Stimulated activated CD4-positive, alpha-beta T cell treated with anti-CD3 and anti-CD28 coated beads, Interleukin-15, amount 100 ng/mL, for 1 hour (primary cell): Measurements from ENCODE around the gene BEST4.
"Not testable (repeated sequence)": the region's sequence is repeated elsewhere in the genome, so short reads cannot be mapped to it uniquely, and the experiment has no call there.

ENCODE experiments used
- DNase-seq, 2 donors: peaks; one replicate each; pipeline ENCODE4 v3.0.0-alpha.2; 2020; ENCODE audit warnings: low read depth in 1 of 2, low spot score in 1 of 2

The BEST4 gene

DNA sequence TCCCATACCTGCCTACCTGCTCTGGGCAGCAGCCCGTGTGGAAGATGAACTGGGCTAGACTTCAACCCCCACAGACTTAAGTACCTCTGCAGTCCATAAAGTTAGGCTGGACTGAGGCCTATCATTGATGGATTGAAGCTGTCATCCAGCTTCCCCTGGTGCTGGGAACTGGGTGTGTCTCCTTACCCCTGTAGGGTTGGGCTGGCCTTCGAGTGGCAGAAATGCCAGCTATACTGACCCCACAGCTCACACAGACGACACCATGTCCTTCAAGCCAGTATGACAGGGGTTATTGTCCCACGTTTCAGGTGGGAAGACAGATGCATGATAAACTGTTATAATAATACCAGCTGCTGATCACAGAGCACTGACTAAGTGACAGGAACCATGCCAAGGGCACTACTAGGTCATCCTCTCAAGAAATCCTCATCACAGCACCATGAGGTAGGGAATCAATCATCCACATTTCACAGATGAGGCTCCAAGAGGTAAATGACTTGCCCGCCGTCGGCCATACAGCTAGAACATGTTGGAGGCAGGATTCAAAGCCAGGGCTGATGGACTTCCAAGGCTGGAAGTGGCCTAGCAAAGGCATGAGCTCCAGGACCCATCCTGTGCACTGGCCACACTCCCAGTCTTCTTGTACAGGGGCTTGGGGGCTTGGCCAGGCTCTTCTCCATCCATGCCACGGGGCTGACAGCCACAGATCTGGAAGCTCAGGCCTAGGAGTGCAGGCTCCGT is at the start of gene BEST4:
TSS of gene BEST4 (minus strand) at position 51 of the 741 bp plus-strand sequence. CDS start 465 bp downstream, outside the sequence.
- DNase-seq, result no peak

GRCh38 chr1:44835738-44836675 is 48.0 kb upstream of the BEST4 start:
- peak; percentile 66 to 78 for DNase-seq

DNA sequence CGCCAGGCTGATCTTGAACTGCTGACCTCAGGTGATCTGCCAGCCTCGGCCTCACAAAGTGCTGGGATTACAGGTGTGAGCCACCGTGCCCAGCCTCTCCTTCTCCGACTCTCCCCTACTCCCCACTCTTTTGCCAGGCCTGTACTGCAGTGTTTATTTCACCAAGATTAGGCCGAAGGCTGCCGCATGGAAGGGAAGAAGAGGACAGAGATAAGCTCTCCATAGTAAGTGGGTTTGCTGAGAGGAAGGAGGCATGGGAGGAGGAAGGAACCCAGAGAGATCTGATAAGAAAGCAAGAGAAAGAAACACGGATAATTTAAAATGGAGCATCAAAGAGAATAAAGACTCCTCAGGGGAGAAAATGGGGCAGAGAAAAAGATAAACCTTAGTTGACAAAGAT is 46.4 kb upstream of the BEST4 start:
- DNase-seq, result no peak

DNA sequence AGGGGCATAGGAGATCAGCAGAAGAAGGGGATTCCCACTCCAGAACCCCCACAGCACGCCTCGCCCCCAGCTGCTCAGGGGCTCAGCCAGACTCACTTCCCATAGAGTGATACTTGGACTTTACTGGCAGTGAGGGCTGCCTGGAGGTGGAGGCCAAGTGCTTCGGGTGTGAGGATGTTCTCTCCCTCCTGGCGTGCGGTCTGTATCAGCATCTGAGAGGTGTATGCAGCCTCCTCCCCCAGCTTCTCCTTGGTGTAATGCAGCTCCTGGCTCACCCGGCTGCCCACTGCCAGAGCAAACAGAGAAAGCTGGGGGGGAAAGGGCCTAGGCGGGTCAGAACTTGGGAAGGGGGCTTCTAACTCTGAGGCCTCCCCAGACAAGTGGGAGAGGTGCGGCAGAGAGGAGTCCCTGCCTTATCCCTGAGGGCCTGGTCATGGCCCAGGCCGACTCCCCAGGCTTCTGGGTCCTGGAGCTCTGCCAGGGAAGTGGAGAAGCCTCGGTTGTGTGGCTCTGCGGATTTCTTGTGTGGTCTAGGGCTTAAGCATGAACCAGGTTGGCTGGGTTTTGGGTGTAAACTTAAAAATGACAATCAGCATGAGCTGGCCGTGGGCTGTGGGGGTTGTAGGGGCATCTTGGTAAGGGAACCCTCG is 44.2 kb upstream of the BEST4 start:
- DNase-seq, result no peak

- DNase-seq, result no peak
These were observed 43.5 kb upstream of the BEST4 start for GRCh38 chr1:44831516-44831915.

DNA sequence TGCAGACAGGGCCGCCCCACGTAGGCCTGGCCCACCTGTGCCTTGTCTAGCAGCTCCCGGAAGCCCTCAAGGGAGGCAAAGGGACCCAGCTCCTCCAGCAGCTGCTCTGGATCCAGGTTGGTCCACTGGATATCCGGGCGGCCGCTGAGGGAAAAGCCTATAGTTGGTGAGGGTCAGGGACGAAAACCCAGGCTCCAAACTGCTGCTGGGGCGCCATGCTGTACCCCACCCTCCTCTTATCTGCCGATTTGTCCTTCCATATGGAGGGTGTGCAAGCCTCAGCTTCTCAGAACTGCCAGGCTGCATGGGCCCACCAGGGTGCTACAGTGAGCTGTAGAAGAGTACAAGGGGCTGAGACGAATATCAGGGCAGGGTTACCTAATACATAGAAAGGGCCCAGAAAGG is 42.9 kb upstream of the BEST4 start:
- DNase-seq, result no peak

GRCh38 chr1:44829506-44830384 is 41.8 kb upstream of the BEST4 start:
- DNase-seq, result no peak

GRCh38 chr1:44828841-44829440 is 41.0 kb upstream of the BEST4 start:
- no peak for DNase-seq

DNA sequence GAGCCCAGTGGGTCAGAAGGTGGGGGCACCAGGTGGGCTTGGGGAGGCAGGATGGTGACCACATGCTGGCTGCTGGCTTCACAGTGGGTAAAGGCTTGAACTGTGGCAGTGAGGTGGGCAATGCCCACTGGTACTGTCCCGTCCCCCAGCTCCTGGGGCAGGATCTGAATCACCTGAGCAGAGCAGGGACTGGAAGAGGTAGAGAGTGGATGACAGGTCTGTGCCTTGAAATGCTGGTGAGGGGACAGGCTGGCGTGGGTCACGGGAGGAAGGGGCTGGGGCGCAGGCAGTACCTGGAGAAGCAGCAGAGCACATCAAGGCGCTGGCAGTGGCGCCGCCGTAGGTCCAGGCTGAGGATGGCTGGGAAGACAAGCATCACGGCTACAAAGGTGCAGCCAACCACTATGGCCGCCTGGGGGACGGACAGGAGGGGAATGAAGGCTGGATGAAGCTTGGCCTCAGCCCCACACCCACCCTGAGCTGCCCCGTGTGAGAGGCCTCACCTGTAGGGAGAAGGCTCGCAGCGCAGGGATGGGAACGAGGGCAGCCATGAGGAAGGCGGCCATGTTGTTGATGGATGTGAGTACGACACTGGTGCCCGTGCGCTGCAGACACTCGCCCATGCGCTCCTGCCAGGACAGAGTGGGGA is 40.2 kb upstream of the BEST4 start:
- no peak for DNase-seq

GRCh38 chr1:44827197-44828002 is 39.4 kb upstream of the BEST4 start:
- DNase-seq, result no peak

- DNase-seq, result no peak
These were observed 38.6 kb upstream of the BEST4 start for GRCh38 chr1:44826375-44827196.

DNA sequence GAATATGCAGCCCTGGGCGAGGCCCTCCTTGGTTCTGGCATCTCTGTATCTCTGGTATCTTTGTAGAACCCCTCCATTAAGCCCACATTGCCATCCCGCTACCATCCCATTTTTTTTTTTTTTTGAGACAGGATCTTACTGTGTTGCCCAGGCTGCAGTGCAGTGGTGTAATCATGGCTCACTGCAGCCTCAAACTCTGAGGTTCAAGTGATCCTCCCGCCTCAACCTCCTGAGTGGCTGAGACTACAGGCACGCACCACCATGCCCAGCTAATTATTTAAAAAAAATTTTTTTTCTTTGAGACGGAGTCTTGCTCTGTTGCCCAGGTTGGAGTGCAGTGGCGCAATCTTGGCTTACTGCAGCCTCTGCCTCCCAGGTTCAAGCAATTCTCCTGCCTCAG is 36.4 kb upstream of the BEST4 start:
- DNase-seq, result not testable (repeated sequence)

- no peak for DNase-seq
These were observed 35.0 kb upstream of the BEST4 start for GRCh38 chr1:44822981-44823451.

DNA sequence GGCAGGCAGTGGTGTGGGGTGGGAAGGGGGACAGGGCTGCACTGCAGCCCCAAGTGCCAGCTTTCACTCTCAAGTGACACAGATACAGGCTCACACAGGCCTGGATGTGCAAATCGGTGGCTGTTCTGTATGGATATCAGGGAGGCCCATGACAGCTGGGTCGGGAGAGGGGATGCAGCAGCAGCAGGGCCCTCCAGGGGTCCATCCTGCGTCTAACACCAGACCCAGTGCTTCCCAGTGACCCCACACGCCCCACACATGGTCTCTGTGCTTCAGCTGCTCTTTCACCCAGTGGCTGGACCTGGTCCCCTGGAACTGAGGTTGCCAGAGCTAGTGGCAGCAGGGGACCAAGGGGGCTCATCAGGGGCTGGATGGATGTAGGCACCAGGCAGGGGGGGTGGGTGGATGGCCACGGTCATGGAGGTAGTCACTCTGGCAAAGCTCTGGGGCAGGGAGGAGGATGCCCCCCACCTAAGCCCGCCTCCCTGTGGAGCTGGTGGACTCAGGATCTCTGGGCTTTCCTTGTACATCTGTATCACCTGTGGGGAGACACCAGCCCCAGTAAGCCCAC is 34.2 kb upstream of the BEST4 start:
- no peak for DNase-seq

- no peak for DNase-seq
These were observed 33.3 kb upstream of the BEST4 start for GRCh38 chr1:44821240-44821715.

GRCh38 chr1:44820328-44821239 is 32.6 kb upstream of the BEST4 start:
- no peak for DNase-seq
